NCI-H82 treated with DMSO at 0.1 percent for 48 hours (cell line): ENCODE data around the gene SLC22A2.

Experiments
- DNase-seq: peaks from one replicate; lab custom pipeline; 2025; ENCODE audit not compliant: unreplicated experiment; lab: John Stamatoyannopoulos, UW

Gene SLC22A2

GRCh38 chr6:160274871-160275510 lies 16.4 kb upstream of the SLC22A2 start:
- DNase-seq, result no peak

- no peak for DNase-seq
Observed at GRCh38 chr6:160273750-160274149, 15.1 kb upstream of the SLC22A2 start.

GRCh38 chr6:160273196-160273595 lies 14.6 kb upstream of the SLC22A2 start:
- DNase-seq, result no peak

GRCh38 chr6:160272707-160273106 lies 14.1 kb upstream of the SLC22A2 start:
- DNase-seq, result no peak

- DNase-seq, result no peak
Observed at GRCh38 chr6:160270347-160270746, 11.7 kb upstream of the SLC22A2 start.

- no peak for DNase-seq
Observed at GRCh38 chr6:160269771-160270170, 11.2 kb upstream of the SLC22A2 start.

- DNase-seq, result no peak
Observed at GRCh38 chr6:160269023-160269521, 10.5 kb upstream of the SLC22A2 start.

- DNase-seq, result no peak
Observed at GRCh38 chr6:160267102-160267501, 8.5 kb upstream of the SLC22A2 start.

GRCh38 chr6:160265869-160266476 lies 7.4 kb upstream of the SLC22A2 start:
- no peak for DNase-seq

GRCh38 chr6:160264061-160264612 lies 5.5 kb upstream of the SLC22A2 start:
- DNase-seq, result no peak

- no peak for DNase-seq
Observed at GRCh38 chr6:160263196-160263939, 4.7 kb upstream of the SLC22A2 start.

- DNase-seq, result no peak
Observed at GRCh38 chr6:160261991-160262680, 3.5 kb upstream of the SLC22A2 start.

GRCh38 chr6:160260803-160261450 lies 2.3 kb upstream of the SLC22A2 start:
- no peak for DNase-seq

- DNase-seq, result no peak
Observed at GRCh38 chr6:160260367-160260766, 1.7 kb upstream of the SLC22A2 start.

GRCh38 chr6:160259598-160259997 lies 977 bp upstream of the SLC22A2 start:
- DNase-seq, result no peak

- DNase-seq, result no peak
Observed at GRCh38 chr6:160259143-160259425, 463 bp upstream of the SLC22A2 start.

GRCh38 chr6:160256445-160256844 lies 2.2 kb downstream of the SLC22A2 start:
- DNase-seq, result no peak

GRCh38 chr6:160254467-160255312 lies 3.9 kb downstream of the SLC22A2 start:
- no peak for DNase-seq

- DNase-seq, result no peak
Observed at GRCh38 chr6:160253714-160254113, 4.9 kb downstream of the SLC22A2 start.

- no peak for DNase-seq
Observed at GRCh38 chr6:160253292-160253691, 5.3 kb downstream of the SLC22A2 start.
